ENCODE results near the gene STEAP3.

Gene STEAP3

DNA sequence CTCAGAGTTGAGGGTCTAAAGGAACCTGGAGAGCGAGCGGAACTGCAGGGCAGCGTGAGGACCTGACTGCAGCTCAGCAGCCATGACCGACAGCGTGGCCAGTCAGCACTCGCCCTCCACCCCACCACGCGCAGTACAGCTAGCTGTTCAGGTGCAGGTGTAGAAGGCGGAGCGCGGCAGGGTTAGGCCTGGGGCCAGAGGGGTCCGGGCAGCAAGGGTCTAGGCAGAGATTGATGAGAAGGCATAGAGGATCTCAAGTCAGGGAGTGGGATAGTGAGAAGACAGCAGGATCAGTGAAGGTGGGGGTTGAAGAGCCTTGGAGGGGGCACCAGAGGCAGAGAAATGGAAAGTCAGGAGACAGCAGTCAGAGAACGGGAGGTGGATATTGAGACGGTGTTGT is 71.0 kb downstream of the STEAP3 start:
- no peak overlapping the region for H3K9ac ChIP-seq (ENCODE audit: insufficient read length, low read depth)
- DNase-seq (ENCODE audit: low read depth, low spot score) = no peak
- H3K36me3 ChIP-seq (ENCODE audit: insufficient read depth, insufficient read length, low read length) = no peaks in the 10 kb centered on the region
- H3K4me1 ChIP-seq (ENCODE audit: insufficient read depth, insufficient read length) = peaks cover 3% of the 10 kb centered on the region
- no peak for TF ChIP-seq ZNF274 (IDR thresholded peaks at IDR 0.05; ENCODE audit: low read depth, low read length)
- H3K4me3 ChIP-seq (ENCODE audit: insufficient read length, low read depth) = no peak overlapping the region
- H3K27me3 ChIP-seq (ENCODE audit: insufficient read depth, insufficient read length) = peaks cover 10% of the 10 kb centered on the region
- H3K9me3 ChIP-seq (ENCODE audit: insufficient read depth, low read length) = no peaks in the 10 kb centered on the region

DNA sequence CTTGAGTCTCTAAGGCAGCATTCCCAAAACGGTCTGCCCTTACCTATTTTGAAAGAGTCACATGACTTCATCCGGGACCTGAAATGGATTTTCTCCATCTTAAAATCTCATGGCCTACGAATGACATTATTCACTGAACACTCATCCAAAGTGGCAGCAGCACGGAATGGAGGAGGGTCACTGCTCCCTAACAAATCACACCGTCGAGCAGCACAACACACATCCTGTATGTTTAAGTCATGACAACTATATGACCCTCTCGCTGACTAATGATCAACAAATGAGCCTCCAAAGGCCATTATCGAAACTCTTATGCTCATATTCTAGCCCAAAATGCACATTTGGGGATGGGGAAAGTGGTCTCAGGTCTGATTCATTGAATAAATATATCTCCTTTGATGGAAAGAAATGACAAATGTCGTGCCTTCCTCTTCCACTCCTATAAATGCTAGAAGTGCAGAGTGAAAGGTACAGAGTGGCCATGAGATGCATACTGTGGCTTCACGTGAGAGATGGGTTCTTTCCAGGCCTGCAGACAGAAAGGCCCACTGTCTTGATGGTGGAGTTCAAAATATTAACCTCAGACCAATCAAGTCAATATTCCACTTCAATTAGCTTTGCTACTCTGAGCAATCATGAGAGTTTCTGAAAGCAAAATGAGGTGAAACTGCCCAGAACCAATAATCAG is 72.2 kb downstream of the STEAP3 start:
- TF ChIP-seq YY1 (IDR thresholded peaks at IDR 0.05; ENCODE audit: insufficient read depth, insufficient read length) (no peak), ZNF274 (IDR thresholded peaks at IDR 0.05; ENCODE audit: low read depth, low read length) (no peak), SUZ12 (IDR thresholded peaks at IDR 0.05; ENCODE audit: extremely low read depth, insufficient read depth, insufficient read length) (no peak)
- Histone ChIP-seq H3K4me1 (ENCODE audit: insufficient read depth, insufficient read length) (peaks cover 3% of the 10 kb centered on the region), H3K9me3 (ENCODE audit: insufficient read depth, low read length) (no peaks in the 10 kb centered on the region), H3K4me3 (ENCODE audit: insufficient read length, low read depth) (no peak overlapping the region), H3K36me3 (ENCODE audit: insufficient read depth, insufficient read length, low read length) (no peaks in the 10 kb centered on the region), H3K9ac (ENCODE audit: insufficient read length, low read depth) (no peak overlapping the region), H3K27me3 (ENCODE audit: insufficient read depth, insufficient read length) (peaks cover 10% of the 10 kb centered on the region)
- DNase-seq (ENCODE audit: low read depth, low spot score) = no peak

DNA sequence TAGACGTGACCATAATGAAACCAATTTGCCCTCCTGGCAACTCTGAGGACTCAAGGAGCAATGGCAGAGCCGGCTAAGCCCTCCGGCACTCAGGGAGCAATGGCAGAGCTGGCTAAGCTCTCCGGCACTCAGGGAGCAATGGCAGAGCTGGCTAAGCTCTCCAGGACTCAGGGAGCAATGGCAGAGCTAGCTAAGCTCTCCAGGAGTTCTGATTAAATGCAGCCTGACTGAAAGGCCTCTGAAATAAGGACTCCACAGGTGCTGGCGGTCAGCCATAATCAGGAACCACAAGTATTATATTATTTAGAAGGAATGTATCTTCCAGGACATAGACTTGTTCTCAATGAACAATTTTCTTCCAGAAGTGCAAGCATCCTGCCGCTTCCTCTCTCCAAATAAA is 77.8 kb downstream of the STEAP3 start:
- Histone ChIP-seq H3K4me1 (ENCODE audit: insufficient read depth, insufficient read length) (no peaks in the 10 kb centered on the region), H3K27me3 (ENCODE audit: insufficient read depth, insufficient read length) (no peaks in the 10 kb centered on the region), H3K4me3 (ENCODE audit: insufficient read length, low read depth) (no peak overlapping the region), H3K9ac (ENCODE audit: insufficient read length, low read depth) (no peak overlapping the region), H3K36me3 (ENCODE audit: insufficient read depth, insufficient read length, low read length) (no peaks in the 10 kb centered on the region), H3K9me3 (ENCODE audit: insufficient read depth, low read length) (no peaks in the 10 kb centered on the region)
- DNase-seq (ENCODE audit: low read depth, low spot score) = no peak
- no peak for TF ChIP-seq YY1 (IDR thresholded peaks at IDR 0.05; ENCODE audit: insufficient read depth, insufficient read length)

DNA sequence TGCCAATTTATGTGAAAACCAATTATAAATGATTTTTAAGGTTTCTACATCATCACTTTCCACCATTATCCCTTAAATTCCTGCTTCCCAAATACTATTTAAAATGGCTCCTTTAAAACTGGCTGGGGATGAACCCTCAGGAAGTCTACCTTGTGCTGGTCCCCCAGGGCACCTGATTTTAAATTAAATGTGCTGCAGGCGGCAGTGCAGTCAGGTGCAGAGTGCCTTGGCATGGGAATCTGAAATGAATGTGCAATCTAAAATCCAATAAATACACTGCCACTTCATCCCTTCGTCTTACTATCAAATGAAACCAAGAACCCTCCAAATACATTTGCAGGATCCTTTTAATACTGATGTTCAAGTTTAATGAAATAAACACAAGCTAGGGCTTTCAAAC is 81.2 kb downstream of the STEAP3 start:
- Histone ChIP-seq H3K36me3 (ENCODE audit: insufficient read depth, insufficient read length, low read length) (no peaks in the 10 kb centered on the region), H3K9ac (ENCODE audit: insufficient read length, low read depth) (no peak overlapping the region), H3K4me3 (ENCODE audit: insufficient read length, low read depth) (no peak overlapping the region), H3K27me3 (ENCODE audit: insufficient read depth, insufficient read length) (no peaks in the 10 kb centered on the region), H3K4me1 (ENCODE audit: insufficient read depth, insufficient read length) (no peaks in the 10 kb centered on the region), H3K9me3 (ENCODE audit: insufficient read depth, low read length) (no peaks in the 10 kb centered on the region)
- no peak for DNase-seq (ENCODE audit: low read depth, low spot score)
- TF ChIP-seq ZNF274 (IDR thresholded peaks at IDR 0.05; ENCODE audit: low read depth, low read length) = no peak
- TF ChIP-seq YY1 (IDR thresholded peaks at IDR 0.05; ENCODE audit: insufficient read depth, insufficient read length) = no peak
- no peak for TF ChIP-seq SUZ12 (IDR thresholded peaks at IDR 0.05; ENCODE audit: extremely low read depth, insufficient read depth, insufficient read length)

DNA sequence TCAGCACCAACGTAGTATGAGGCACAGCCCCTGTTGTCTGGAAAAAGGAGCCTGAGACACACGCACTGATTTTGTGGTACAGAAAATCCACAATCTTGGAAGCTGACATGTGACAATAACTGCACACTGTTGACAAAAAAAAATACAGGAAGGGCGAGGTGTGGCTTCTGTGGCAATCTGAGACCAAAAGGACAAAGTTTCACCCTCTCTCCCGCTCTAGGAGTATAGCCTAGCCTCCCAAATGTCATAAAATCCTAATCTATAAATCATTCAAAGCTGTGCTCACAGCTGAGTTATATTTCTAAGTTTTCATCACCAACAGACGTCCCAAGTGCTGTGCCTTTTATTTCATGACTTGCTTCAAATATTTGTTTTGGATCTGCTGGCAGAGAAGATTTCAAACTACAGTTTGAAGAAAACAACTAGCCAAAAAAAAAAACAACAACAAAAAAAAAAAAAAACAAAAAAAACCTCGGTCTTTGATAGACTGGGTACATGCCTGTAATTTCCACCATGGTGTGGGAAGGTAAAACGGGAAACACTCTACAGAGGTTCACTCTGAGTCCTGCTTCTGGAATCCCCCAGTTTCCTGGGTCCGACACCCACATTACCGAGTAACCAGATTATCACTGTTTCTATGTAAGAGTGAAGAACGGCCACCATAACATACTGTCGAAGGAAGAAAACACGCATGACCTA is 82.0 kb downstream of the STEAP3 start:
- H3K4me1 ChIP-seq (ENCODE audit: insufficient read depth, insufficient read length) = no peaks in the 10 kb centered on the region
- H3K27me3 ChIP-seq (ENCODE audit: insufficient read depth, insufficient read length) = no peaks in the 10 kb centered on the region
- no peak for DNase-seq (ENCODE audit: low read depth, low spot score)
- no peak overlapping the region for H3K9ac ChIP-seq (ENCODE audit: insufficient read length, low read depth)
- H3K9me3 ChIP-seq (ENCODE audit: insufficient read depth, low read length) = no peaks in the 10 kb centered on the region
- H3K36me3 ChIP-seq (ENCODE audit: insufficient read depth, insufficient read length, low read length) = no peaks in the 10 kb centered on the region
- no peak for TF ChIP-seq ZNF274 (IDR thresholded peaks at IDR 0.05; ENCODE audit: low read depth, low read length)
- TF ChIP-seq SUZ12 (IDR thresholded peaks at IDR 0.05; ENCODE audit: extremely low read depth, insufficient read depth, insufficient read length) = no peak
- TF ChIP-seq YY1 (IDR thresholded peaks at IDR 0.05; ENCODE audit: insufficient read depth, insufficient read length) = no peak
- H3K4me3 ChIP-seq (ENCODE audit: insufficient read length, low read depth) = no peak overlapping the region

DNA sequence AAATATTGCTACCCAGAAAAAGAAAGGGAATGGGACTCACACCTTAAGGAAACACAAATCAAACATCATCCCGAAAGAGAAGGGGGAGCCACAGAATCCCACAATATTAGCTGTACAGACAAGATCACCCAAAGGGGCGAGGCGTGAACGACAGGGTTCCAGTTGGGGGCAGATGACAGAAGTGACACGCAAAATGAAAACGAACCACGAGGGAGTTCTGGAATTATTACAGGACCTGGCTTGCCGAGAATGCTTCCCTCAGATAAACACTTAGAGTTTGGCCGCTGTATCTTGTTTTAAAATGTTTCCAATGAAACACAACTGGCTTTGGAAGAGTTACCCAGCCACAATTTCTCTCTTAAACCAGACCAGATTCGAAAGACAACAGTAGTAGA is 82.6 kb downstream of the STEAP3 start:
- Histone ChIP-seq H3K4me1 (ENCODE audit: insufficient read depth, insufficient read length) (peaks cover 2% of the 10 kb centered on the region), H3K27me3 (ENCODE audit: insufficient read depth, insufficient read length) (no peaks in the 10 kb centered on the region), H3K4me3 (ENCODE audit: insufficient read length, low read depth) (no peak overlapping the region), H3K9ac (ENCODE audit: insufficient read length, low read depth) (no peak overlapping the region), H3K9me3 (ENCODE audit: insufficient read depth, low read length) (no peaks in the 10 kb centered on the region), H3K36me3 (ENCODE audit: insufficient read depth, insufficient read length, low read length) (no peaks in the 10 kb centered on the region)
- no peak for TF ChIP-seq YY1 (IDR thresholded peaks at IDR 0.05; ENCODE audit: insufficient read depth, insufficient read length)
- no peak for TF ChIP-seq ZNF274 (IDR thresholded peaks at IDR 0.05; ENCODE audit: low read depth, low read length)
- no peak for TF ChIP-seq SUZ12 (IDR thresholded peaks at IDR 0.05; ENCODE audit: extremely low read depth, insufficient read depth, insufficient read length)
- DNase-seq (ENCODE audit: low read depth, low spot score) = no peak

DNA sequence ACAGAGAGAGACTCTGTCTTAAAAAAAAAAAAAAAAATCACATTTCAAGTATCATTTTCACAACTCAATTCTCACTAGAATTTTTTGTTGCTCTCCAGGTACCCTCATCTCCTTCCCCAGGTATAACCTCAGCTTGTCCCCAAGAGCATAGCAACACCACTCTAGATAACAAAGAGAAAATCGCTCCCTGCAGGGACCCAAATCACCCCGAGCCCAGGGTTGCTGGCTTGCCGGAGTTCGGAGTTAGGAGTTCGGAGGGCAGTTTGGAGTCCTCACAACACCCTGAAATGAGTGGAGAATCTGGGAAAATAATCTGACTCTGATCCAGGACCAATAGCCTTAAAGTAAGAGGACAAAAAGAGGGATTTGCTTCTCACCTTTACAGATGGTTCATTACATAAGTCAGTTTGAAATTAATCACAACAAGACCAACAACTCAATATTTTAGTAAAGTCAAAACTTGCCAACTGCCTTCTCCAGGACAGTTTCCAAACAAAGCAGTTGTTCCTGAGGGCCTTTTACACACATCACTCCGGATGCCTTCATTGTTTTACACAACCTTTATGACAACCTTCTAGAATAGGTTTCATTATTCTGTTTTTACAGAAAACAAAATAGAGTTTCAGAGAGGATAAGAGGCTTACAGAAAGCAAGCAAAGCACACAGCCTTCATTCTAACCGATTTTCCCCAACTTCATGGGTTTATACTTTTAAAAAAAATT is 83.9 kb downstream of the STEAP3 start:
- Histone ChIP-seq H3K9ac (ENCODE audit: insufficient read length, low read depth) (no peak overlapping the region), H3K4me3 (ENCODE audit: insufficient read length, low read depth) (no peak overlapping the region)

More for the DNA sequence above, 83.9 kb downstream of the STEAP3 start:
- TF ChIP-seq YY1 (IDR thresholded peaks at IDR 0.05; ENCODE audit: insufficient read depth, insufficient read length) (no peak), SUZ12 (IDR thresholded peaks at IDR 0.05; ENCODE audit: extremely low read depth, insufficient read depth, insufficient read length) (no peak), ZNF274 (IDR thresholded peaks at IDR 0.05; ENCODE audit: low read depth, low read length) (no peak)
- H3K4me1 ChIP-seq (ENCODE audit: insufficient read depth, insufficient read length) = peaks cover 6% of the 10 kb centered on the region
- no peaks in the 10 kb centered on the region for H3K9me3 ChIP-seq (ENCODE audit: insufficient read depth, low read length)
- H3K36me3 ChIP-seq (ENCODE audit: insufficient read depth, insufficient read length, low read length) = no peaks in the 10 kb centered on the region
- no peaks in the 10 kb centered on the region for H3K27me3 ChIP-seq (ENCODE audit: insufficient read depth, insufficient read length)
- no peak for DNase-seq (ENCODE audit: low read depth, low spot score)

All from NT2/D1 (cell line).